ENCODE results near the gene SIX1.

SIX1 gene

DNA sequence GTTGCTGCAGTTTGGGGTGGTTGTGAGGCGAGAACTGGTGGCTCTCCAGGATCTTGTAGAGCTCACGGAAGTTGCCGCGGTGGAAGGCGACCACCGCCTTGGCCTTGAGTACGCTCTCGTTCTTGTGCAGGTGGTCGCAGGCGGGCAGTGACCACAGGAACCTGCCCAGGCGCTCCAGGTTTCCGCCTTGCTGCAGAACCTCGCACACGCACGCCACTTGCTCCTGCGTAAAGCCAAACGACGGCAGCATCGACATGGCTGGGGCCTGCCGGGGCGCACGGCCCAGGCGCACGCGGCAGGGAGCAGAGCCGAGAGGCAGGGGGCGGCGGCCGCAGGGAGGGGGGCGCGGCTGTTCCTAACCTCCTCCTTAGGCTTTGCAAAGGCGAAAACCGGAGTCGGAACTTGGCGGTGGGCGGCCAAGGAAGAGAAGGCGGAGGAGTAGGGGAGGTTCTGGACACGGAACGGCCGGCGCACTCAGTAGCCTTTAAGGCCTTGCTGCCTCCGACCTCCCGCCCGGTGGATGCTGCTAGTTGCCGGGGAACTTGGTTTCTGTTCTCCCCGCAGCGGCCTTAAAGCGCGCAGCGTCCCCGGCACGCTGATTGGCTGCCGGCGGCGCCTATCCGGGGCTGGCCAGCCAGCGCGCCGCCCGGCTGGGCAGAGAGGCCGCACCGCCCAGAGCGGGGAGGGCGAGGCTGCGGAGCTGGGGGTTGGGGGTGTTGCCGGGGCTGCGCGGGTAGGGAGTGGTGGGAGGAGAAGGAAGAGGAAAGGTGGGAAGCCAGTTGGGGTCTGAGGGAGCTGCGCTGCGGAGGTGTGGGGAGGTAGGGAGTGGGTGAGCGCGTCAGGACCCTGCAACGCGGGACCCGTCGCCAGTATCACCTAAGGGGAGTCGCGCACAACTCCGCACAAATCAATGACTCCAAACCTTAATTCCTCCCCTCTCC lies at the start of gene SIX1:
Gene SIX1, minus strand, starts transcription at position 544 of the 941 bp plus-strand sequence. Its CDS starts 288 bp downstream, at position 256.
- no peak for DNase-seq

DNA sequence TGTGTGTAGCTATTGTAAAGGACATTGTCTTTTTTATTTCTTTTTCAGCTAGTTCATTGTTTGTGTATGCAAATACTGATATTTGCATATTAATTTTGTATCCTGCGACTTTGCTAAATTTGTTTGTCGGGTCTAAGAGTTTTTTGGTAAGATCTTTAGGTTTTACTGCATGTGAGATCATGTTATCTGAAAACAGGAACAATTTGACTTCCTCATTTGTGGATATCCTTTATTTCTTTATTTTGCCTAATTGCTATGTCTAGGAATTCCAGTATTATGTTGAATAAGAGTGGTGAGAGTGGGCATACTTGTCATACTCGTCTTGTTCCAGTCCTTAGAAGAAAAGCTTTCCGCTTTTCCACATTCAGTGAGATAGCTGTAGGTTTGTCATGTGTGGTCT lies 46.0 kb upstream of the SIX1 start:
- DNase-seq: no peak

DNA sequence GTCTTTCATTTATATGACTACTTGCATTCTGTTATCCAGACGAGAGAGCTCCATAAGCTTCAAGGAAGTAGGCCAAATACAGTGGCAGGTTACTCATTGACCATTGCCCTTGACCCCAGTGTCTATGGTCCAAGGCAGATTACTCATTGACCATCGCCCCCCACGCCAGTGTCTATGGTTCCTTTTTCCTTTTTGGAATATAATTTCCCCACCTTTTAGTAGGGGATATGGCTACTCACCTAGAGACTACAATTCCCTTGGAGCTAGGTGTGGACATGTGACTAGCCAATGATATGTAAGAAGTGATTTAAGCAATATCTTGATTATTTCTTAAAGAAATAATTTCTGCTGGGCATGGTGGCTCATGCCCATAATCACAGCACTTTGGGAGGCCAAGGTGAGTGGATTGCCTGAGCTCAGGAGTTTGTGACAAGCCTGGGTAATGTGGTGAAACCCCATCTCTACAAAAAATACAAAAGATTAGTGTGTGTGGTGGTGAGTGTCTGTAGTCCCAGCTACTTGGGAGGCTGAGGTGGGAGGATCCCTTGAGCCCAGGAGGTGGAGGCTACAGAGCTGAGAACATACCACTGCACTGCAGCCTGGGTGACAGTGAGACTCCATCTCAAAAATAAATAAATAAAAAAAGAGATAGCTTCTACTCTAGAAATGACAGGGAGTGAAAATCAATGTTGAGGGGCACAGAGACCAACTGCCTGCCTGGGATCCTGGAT lies 42.3 kb upstream of the SIX1 start:
- no peak for DNase-seq

DNA sequence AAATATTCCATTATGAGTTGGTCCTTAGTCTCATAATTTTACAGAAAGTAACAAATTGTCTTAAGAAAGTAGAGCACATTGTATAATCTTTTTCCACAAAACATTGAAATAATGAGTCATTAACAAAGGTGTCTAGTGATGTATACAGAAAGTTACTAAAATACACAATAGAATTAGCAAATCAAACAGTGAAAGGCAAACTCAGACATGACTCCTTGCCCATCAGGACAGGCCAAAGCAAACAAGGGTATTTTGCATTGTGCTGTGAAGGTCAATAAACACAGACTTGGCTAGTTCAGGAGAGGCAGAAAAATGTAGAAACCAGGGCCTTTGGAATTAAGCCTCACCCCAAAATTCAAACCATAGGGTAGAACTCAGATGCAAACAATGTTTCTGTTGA lies 37.6 kb upstream of the SIX1 start:
- no peak for DNase-seq

DNA sequence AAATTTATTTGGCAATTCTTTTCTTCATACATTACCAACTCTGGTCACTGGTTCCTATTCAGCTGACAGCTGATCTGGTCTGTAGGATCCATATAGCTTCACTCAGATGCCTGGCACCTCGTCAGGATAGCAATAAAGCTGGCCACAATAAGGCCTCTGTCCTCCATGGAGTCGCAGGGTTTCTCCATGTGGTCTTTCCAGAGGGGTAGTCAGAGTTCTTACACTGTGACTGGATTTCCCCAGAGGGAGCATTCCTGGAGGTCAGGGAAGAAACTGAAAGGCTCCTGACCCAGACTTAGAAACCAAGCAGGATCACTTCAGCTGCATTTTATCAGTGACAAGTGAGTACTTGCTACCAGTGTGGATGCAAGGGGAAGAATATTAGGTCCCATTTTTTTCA lies 34.9 kb upstream of the SIX1 start:
- DNase-seq: no peak

DNA sequence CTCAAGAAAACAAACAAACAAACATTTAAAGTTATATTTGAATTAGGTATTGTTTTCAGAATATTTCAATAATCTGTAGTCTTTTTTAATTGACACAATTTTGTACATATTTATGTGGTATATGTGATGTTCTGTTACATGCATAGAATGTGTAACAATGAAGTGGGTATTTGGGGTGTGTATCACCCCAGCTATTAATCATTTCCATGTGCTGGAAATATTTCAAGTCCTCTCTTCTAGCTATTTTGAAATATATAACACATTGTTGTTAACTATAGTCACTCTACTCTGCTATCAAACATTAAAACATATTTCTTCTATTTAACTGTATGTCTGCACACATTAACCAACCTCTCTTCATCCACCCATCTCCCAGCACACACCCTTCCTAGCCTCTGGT lies 32.0 kb upstream of the SIX1 start:
- DNase-seq: no peak

DNA sequence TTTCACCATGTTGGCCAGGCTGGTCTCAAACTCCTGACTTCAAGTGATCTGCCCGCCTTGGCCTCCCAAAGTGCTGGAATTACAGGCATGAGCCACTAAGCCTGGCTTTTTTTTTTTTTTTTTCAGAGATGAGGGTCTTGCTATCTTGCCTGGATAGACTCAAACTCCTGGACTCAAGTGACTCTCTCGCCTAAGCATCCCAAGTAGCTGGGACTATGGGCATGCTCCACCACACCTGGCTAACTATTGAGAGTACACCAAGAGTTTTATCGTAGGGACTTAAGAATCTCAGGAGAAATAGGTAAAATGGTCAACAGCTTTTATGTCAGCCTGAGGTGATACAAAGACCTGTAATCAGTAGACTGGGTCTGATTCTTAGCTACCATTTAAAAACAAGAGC lies 31.2 kb upstream of the SIX1 start:
- no peak for DNase-seq

DNA sequence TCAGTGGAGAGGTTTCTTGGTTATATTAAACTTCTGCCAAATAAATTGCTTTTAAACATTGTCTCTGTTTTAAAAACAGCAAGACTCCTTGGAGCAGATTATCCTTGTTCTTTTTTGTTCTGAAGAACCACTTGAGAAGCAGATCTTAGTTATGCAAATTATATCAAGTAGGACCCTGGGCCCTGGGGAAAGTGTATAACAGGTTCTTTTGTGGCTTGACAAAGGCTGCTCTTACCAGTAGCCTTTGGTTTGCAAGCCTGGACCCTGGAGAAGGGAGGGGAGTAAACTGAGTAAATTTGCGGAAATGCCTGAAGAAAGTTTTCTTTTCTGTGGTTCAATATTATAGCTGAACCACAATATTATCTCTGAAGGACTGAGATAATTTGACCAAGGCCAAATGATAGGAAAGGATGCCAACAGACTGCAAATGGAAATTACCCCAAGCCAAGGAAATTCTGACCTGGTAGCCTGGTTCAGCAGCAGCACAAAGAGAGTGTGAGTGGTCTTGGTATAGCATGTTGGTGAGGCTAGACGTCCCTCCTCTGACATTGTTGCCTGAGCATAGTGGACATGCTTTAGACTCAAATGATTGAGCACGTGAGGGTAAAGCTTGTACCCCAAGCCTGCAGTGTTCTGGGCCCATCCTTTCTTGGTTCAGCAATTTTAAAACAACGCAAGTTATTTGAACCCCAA lies 30.4 kb upstream of the SIX1 start:
- DNase-seq: no peak

DNA sequence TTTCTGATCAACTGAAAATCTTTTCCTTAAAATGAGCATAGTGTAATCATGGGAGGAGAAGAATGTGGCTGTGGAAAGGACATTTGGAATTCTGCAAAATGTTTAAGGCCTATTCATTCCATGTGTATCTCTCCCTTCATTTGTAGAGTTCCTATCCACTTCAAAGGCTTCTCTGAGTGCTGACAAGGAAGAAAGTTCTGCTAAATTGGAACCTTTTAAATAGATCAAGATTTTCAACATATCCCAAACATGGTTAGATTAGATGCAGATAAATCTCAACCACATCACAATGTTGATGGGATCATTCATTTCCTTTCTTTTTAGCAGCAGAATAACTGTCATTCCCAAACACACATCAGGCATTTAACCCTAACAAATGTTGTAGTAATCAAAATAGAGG lies 28.4 kb upstream of the SIX1 start:
- no peak for DNase-seq

DNA sequence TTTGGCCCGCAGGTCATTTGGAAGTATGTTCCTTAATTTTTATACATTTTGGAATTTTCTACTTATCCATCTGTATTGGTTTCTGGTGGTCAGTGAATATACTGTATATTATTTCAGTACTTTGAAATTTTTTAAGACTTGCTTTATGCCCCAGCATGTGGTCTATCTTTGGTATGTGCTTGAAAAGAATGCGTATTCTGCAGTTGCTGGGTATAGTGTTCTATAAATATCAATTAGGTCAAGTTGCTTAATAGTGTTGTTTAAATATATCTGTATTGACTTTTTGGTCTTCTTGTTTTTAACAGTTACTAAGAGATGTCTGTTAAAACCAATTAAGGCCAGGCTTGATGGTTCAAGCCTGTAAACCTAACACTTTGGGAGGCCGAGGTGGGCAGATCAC lies 21.7 kb upstream of the SIX1 start:
- DNase-seq: no peak

DNA sequence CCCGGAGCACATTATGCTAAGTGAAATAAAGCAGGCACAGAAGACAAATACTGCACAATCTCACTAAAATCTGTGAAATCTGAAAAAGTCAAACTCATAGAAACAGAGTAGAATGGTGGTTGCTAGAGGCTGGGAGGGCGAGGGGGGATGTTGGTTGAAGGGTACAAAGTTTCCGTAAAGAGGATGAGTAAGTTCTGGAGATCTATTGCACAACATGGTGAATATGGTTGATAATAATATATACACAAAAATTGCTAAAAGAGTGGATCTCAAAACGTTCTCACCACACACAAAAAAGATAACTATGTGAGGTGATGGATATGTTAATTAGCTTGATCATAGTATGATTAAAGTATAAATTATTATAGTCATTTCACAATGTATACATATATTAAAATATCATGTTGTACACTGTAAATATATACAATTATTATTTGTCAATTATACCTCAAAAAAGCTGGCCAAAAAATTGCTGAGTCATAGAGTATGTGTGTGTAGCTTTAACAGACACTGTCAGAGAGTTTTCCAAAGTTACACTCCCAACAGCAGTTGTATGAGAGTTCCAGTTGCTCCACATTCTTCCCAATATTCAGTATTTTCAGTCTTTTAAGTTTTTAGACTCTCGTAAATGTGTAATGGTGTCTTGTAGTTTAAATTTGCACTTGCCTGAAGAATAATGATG lies 19.3 kb upstream of the SIX1 start:
- no peak for DNase-seq

DNA sequence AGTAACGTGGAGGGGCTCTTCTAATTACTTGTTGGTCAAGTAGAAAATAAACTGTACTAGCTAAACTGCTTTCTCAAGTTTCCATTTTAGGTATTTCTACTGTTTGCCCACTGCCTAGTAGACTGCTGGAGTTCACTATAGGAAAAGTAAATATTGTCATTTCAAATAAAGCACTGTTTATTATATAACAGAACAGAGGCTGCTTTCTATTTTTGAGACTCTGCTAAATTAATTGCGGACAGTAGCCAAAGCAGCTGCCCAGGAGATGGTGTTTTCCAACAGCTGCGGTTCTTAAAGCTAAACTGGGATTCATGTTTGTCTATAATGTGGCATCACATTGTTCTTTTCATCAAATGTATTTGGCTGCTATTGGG lies 15.9 kb upstream of the SIX1 start:
- DNase-seq: no peak

DNA sequence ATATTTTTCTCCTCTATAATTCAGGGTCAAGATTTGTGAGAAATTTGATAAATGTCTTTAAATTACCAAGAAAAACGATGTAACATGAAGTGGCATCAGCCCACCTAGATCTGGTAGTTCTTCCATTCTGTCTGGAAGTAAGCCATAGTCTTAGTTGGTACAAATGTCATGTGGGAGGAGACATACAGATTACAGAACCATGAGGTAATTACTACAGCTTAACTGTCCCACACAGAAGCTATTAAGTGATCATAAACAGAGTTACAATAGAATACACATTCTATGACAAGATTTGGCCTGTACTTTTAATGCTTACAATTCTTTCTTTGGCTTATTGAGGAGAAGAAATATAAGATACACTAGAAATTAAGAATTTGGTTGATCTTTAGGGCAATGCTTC lies 13.7 kb upstream of the SIX1 start:
- DNase-seq: no peak

DNA sequence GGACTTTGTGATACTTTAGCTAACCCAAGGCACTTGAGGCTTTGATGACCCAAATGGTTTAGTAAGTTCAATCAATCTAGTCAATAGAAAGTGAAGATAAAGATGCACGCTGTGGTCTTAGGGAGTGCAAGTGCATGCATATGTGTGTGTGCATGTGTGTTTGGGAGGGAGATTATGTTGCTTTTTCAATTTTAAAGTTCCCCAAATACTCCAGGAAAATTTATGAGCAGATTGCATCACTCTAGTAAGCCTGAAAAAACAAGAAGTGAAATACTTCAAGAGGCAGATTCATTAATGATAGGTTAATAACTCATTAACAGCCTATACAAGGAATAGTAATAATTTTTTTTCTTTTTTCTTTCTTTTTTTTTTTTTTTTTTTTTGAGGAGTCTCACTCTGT lies 12.4 kb upstream of the SIX1 start:
- no peak for DNase-seq

DNA sequence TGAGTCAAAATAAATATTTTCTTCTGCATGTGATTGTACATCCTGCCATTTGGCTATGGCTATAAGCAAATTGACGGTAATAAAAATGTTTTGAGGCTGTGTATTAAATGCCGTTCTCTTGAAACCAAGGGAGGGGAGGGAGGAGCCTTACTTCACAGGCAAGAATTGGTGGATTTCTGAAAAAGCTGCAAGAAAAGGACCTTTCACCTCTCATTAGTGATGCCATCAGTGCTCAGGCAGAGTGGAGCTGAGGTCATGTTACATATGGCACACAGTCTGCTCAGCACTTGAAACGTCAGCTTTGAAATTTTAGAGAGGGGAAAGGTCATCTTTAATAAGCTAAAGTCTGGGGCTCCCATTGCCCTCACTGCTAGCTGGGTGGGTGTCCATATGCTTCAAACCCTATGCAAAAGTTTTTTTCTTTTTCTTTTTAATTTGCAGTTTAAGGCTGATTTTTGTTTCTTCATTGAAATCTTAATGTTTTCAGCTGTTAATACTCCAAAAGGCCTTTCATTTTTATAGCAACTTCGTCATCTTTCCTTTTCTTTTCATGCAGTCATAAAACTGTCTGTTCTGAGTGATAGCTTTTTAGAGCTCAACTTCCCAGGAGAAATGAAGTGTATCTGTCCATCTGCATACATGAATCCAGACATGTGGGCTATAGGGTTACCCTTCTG lies 9.8 kb upstream of the SIX1 start:
- DNase-seq: no peak

DNA sequence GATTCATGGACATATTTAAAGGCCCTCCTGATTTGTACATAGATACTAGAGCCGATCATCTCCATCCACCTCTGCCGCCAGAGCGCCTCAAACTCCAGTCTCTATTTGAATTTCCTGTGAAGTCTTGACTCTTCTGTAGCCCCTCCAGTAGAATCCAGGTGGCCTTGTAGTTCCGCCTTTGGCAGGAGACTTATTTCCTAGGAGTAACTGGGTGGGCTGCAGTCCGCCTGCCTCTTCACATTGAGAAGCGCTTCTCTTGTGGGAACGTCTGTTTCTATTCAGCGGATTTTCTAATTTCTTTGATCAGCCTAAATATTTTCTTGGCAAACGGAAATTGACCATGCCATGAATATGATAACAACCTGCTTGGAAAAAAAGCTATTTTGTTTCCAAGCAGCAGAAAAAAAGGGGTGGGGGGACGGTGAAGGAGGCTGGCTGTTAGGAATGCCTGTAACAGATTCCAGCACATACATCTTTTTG lies 9.0 kb upstream of the SIX1 start:
- DNase-seq: no peak

DNA sequence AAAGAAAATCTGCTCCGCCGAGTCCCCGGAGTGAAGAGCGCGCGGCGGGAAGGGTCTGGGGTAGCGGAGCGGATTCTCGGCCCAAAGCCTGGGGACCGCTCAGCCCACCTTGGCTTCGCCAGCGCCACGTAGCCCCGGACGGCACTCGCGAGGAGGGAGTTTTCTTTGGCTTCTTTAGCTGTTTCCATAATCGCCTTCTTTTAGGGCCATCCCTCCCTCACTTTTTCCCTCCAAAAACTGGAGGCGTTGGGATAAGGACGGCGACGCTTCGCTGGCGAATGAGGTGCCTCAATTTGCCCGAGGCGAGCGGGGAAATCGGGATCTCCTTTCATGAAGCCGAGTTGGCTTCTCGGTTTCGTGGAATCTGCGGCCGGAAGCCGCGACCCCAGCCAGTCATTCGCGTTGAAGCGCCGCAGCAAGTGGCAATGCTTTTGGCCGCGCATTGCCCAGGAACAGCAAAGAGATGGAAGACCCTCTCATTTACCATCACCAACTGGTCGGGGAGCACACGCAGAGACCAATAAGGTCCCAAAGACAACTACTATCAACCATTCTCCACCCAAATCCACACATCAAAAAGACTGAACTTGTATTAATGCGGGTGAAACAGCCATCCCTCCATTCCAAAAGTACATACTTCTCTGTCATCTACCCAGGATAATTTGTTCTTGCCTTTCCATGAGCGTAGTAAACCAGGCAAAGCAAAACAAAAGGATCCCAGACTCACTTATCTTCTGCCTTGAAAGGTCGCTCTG lies 8.4 kb upstream of the SIX1 start:
- no peak for DNase-seq

DNA sequence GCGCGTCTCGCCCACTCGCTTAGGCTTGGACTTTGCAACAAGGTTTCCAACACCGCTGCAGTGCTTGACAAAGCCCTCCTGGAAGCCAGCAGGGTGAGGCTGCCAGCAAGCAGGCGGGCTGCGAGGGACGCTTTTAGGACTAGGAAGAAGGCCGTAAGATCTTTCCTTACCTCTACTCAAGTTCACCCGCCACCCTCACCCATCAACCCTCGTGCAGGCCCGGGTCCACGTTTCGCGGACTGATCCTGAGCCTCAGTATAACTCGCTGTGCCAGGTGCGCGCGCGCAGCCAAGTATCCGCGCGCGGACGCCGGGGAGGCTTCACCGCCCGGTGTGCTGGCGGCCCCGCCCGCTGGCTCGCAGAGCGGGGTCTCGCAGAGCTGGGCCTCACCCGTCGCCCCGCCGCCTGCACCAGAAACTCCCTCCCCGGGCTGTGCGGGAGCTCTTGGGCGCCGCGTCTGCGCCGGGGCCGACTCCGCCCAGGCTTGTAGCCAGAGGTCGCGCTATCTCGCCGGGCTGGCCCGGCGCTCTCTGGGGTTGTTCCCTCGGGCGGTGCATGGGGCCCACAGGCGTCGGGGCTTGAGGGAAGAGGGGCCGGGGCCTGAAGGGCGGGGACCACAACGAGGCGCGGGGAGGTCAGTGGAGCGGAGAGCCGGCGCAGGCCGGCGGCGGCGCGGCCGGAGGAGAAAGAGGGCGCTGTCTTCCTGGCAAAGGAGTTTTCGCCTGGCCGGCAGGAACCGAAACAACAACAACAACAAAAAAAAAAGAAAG lies 7.6 kb upstream of the SIX1 start:
- DNase-seq: no peak

DNA sequence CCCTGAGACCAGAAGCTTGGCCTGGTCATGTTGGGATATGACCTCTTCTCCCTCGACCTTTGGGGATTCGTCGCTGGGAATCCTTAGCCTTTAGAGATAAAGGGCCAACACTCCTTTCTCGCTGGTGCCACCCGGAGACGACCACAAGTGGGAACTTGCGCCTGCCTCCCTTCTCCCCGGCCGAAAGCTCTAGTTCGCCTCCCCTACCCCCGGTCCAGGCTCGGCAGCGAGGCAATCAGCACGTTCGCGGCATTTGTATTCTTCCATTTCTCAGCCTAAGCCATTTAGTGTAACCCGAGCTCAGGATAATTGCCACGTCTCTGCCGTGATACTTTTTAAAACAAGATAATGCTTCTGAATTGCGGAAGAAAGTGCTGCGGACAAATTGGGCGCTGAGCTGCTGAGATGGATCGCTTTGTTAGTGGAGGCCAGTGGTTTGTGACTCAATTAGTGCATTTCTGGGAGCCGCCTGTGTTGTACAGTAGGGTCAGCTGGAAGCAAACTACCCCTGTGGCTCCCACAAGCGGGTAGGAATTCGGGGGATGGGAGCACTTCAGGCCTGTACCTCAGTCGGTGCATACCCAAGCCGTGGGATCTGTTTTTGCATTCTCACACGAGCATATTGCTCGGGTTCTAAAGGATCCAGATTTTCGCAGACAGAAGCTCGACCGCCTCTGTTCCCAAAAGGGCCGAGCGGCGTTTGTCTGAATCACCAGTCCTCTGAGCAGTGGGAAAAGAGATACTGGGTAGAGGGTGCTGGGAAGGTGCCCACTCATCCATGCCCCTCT lies 6.8 kb upstream of the SIX1 start:
- no peak for DNase-seq
